Stimulated activated CD4-positive, alpha-beta T cell treated with anti-CD3 and anti-CD28 coated beads, Interleukin-4, amount 100 ng/mL, for 48 hours (primary cell): ENCODE measurements around the gene BRINP1.
"Not testable (repeated sequence)": the region's sequence is repeated elsewhere in the genome, so short reads cannot be mapped to it uniquely, and the experiment has no call there.

Experiments used
- DNase-seq, 2 donors: peaks; one replicate each; pipeline ENCODE4 v3.0.0-alpha.2; 2020; ENCODE audit warnings: low read depth in 2 of 2

BRINP1 gene

DNA sequence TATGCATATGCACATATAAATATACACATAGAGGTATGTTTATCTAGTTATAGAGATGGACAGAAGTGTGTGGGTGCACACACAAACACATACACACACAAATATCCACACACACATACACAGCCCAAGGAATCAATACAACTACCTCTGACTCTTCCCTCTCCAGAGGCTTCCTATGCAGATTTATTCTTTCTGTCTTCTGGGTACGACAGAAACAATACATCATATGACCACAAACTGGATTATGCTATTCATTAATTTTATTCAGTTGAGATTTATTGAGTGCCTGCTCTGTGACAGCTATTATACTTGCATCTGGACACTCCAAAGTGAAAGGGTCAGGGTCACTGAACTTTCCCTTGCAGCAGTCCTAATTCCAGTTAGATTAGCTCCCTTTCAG, 155.8 kb downstream of the BRINP1 start:
- no peak for DNase-seq

DNA sequence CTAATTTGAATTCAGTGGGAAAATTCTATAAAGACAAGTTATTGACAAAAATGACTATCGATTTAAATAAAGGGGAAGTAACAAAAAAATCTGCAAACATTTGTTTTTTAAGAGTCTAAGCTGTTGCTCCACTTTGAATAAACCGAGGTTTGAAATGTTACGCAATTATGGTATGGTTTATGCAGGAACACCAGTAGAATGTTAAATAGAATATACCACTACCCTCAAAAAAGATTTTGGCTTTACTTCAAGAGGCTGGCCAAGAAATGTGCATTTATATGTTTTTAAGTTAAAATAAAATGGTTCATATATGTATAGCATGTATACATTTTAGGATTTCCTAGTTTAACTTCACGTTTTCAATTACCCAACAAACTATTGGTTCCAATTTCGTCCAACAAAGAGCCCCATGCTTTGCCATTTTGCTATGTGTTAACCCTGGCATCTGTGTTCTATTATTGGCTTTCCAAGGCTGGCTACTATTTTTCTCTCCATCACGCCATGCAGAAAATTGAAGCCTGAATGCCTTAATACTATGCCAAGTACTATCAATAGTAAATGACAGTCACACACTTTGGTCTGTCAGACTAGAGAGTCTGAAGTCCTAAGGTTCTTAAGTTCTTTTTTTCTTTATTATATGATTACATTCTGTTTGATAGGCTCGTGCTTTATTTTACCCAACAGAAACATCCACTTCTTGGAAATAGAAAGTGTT, 171.2 kb downstream of the BRINP1 start:
- DNase-seq = no peak

DNA sequence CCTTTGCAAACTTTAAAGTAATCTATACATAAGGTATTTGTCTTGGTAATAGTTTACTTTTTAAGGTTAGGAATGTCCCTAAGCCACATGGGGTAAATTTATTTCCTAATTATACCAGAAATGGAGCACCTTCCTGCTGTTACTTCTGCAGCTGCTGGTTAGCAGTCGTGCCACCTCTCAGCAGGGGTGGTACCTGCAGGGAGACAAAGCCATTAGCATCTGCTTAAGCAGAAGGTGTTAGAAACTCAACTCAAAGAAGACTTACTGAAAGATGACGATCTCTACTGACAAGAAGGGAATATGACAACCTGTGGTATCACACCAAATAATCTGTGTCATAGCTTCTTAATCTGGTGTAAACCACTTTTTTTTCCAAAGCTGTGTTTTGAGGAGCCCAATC, 173.7 kb downstream of the BRINP1 start:
- no peak for DNase-seq

DNA sequence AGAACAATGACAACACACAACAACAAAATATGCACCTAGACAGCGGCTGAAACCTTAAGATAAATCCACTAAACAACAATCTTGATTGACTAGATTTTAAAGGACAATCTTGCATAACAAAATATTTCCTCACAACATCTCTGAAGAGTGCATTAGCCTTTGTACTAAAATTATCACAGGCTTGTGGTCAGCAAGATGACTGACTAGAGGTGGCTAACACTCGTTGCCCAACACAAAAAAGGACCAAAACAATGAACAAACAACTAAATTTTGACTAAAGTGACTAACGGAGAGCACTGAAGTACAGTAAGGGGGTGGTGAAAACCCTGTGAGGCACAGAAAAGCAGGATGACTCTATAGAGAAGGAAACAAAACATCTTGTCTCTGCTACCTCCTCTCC, 183.9 kb downstream of the BRINP1 start:
- DNase-seq = no peak

DNA sequence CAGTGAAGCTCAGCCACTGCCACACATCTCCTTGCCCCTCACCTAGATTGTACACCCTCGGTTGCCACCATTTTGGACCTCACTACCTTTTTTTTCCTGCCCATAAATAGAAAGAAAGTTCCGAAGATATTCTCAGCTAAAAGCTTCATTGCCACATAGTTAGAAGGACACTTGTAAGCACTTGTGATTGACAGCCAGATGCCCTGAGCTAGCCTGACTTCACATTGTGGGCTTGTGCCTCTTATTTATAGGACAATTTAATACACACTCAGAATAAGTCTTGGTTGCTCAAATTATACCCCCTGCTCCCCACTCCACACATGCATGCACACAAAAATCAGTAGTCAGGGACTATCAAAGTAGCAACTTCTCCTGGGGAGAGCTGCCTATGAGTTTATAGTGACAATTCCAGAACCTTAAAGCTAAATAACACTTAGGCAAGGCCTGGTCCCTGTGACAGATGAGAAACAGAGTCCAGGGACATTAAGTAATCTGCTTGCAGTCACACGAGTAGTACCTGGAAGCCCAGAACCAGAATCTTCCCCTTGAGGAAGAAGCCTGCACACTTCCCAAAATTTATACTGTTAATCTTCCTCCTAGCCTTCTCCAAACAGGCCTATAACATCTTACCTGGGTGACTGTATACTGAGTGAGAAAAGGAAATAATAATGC, 184.8 kb downstream of the BRINP1 start:
- DNase-seq = no peak

DNA sequence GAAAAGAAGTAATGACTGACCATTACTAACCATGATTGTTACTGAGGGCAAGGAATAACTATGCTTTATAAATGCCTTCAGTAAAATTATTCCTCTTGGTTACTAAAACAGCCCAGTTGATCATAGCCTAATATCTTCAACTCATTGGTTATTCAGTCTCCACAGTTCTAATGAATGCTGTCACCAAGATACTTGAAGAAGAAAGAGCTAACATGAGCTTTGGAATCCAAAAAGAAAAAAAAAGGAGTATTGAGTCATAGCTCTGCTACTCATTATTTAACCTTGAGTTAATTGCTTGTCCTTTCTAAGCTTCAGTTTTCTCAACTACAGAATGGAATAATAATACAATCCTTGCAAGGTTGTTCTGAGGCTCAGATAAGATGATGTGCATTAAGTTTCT, 187.7 kb downstream of the BRINP1 start:
- no peak for DNase-seq

DNA sequence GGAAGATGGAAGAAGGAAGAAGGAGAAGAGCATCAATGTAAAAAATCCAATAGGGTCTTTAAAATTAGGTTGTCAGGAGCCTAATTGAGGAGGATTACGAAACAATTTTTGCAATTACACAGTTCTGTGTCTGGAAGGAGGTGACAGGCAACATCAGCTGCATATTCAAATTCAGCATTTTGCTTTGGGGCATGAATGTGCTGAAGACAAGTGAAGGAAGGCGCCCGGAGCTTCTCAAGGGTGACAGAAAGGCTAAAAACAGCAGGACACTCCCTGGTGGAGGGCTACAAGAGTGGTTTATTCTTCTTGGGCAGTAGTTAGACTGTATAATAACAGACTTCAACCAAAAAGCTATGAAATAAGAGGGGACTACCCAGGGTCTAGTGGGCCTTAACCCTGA, 188.3 kb downstream of the BRINP1 start:
- no peak for DNase-seq

DNA sequence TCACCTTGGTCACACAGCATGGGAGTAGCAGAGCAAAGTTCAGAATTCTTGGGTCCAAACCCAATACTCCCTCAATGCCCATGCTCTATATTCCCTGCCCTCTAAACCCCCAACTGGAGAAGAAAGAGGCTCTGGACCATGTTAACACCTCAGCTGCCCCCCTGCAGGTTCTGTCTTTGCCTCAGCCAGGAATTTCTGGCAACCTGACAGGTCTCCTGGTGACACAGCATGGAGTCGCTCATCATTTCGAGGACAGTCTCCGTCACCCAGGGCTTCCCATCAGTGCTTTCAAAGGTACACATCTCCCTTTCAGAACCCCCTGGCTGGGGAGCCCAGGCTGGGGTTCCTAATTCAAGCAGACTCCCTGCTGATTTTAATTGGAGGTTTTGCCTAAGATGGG, 189.5 kb downstream of the BRINP1 start:
- DNase-seq = no peak

DNA sequence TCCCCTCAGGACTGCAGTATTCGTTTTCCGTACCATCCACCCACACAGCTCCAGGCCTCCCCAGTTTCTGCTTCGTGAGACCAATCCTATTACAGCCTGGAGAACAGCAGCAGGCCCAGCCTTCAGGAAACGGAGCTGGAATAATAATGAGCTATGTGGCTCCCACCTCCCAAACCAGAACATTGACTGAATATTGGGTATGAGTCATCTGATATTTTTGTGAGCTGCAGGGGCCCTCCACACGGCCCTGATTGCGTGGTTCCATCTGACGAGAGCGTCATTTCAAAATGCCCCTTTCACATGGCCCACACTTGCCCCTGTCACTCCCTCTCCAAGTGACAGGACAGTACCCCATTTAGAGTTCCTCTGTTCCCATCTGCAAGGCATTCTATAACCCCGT, 192.0 kb downstream of the BRINP1 start:
- no peak for DNase-seq

DNA sequence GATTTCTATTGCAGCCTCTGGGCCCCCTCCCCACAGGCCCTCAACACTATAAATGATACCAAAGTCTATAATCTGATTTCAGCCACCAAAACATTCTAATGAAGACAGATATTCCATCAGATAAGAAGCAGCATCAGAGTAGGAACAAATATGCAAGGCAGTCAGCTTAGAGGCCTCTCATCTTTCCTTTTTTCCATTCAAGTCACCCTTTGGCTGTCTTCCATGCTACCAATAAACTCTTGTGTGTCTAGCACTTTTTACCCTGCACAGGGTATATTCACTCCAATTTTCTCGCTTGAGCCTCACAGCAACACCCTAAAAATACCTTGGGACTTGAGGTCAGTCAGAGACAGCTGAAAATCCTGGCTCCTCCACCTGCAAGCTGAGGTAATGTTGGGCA, 193.7 kb downstream of the BRINP1 start:
- DNase-seq = no peak

DNA sequence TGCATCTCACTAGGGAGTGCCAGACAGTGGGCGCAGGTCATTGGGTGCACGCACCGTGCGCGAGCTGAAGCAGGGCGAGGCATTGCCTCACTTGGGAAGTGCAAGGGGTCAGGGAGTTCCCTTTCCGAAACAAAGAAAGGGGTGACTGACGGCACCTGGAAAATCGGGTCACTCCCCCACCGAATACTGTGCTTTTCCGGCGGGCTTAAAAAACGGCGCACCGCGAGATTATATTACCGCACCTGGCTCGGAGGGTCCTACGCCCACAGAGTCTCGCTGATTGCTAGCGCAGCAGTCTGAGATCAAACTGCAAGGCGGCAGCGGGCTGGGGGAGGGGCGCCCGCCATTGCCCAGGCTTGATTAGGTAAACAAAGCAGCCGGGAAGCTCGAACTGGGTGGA, 200.0 kb downstream of the BRINP1 start:
- DNase-seq = not testable (repeated sequence)

DNA sequence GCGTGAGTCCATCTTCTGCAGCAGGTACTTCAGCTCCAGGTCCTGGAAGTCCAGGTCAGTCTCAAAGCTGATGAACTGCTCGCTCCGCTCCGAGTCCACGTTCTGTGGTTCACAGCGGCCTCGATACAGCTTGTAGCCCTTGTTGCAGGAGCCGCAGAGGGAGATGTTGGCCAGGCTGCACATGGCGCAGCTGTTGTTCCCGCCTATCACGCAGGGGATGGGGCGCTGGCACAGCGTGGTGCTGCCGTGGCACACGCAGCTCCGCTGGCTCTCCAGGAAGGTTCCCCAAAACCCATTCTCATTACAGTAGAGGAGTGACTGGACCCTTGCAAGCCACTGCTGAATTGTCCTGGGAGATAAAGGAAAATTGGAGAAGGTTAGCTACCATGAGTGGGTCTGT, 201.4 kb downstream of the BRINP1 start:
- DNase-seq = no peak

DNA sequence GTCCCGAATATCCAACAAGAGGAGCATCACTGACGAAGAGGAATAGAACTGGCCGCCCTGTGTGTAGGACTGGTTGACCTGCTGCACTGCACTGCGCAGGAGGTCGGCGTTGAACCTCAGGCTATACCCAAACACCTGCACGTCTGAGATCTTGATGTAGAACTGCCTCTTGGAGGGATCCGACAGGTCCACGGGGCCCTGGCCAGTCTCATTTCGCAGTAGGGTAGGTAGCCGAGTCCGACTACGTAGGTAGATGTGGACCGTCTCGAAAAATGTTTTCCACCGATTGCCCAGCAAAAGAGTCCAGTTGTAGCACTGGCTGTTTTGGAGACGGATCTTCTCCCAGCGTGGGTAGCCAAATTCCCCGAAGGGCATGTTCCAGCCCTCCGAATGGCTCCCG, 202.0 kb downstream of the BRINP1 start:
- no peak for DNase-seq

DNA sequence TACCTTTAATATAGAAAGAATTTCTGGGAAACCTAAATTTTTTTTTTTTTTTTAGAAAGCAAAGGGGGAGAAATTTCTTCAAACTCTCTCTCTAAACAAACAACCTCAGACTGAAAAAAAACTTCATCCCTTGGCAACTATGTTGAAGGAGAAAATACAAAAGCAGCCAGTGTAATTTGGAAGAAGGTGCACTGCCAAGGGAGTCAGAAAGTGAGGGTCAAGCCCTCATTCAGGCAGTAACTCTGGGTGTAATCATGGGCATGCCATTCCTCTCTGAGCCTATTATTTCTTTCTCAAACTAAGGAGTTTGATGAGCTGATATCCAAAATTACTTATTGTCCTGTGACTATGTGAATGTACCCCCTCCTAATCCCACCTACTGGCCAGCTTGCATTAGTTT, 203.1 kb downstream of the BRINP1 start:
- DNase-seq = no peak

DNA sequence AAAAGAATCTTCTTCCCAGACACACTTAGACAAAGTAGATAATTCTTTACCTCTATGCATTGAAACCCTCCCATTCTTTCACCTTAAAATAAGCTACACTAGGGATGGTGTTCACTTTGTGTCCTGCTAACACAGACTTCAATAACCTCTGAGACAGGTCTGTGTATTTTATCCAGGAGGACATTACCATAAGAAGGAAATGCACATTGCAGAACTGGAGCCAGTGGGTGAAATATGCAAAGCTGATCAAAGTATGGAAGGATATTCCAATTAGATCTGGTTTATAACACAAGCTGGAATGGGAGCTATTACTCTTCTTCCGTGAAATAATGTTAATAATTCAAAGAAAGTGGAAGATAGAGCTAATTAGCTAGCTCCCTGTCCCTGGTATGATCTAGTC, 204.1 kb downstream of the BRINP1 start:
- DNase-seq = no peak

DNA sequence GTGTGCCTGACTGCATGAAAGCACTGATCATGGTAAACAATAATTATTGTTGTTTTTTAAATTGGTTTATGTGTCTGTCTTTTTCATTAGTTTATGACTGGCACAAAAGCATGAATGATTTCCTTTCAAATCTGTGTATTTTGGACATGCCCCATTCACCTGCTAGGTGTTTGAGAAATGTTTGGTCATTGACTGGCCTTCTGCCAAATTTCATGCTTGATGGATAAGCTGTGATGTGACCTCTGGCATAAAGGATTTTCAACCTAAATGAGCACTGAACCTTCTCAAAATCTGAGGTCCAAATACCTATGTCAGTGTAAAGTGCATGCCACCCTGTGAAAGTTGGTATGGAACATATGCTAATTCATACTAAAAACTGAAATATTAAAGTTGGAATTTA, 204.5 kb downstream of the BRINP1 start:
- no peak for DNase-seq

DNA sequence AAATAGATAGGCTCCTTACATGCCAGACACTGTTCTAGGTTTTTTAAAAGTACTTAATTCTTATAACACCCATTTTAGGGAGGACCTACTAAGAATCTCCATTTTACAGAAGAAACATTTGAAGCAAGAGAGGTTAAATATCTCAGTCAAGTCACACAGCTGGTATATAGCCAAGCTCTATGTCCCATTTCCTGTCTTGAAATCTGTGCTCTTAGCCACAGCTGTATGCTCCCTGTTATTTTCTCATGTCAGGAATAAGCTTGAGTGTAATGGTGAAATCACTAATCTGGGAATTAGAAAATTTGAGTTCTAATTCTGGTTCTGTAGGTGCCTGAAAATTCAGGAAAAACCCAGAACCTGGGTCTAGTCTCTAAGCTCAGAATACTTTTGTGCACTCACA, 208.7 kb downstream of the BRINP1 start:
- no peak for DNase-seq

DNA sequence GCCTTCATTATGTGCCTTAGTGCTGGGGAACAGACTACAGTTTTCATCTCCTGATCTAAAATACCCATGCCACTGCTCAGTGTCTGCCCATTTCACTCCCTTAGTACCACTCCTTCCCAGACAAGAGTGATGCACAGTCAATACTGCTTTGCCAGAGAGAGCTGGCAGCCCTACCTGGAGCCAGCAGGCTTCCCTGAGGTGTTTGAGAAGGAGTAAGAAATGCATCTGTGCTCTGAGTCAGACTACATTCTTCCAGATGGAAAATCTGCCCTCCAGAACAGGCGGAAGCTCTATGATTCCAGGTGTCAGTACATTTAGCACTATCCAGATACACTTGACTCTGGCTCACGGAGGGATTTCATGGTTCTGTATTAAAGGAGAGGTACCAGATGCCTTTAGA, 209.8 kb downstream of the BRINP1 start:
- DNase-seq = no peak

DNA sequence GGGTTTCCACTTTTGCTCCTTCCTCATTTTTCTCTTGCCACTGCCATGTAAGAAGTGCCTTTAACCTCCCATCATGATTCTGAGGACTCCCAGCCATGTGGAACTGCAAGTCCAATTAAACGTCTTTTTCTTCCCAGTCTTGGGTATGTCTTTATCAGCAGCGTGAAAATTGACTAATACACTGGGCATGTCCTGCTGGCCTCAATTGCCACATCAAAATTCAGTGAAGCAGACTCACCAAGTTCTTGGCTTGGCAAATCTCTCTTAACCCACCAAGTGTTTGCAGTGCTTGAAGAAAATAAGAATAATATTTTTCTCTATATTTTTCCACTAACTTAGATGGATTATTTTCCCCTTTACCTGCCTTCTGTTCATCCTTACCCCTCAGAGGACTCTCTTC, 212.0 kb downstream of the BRINP1 start:
- no peak for DNase-seq

DNA sequence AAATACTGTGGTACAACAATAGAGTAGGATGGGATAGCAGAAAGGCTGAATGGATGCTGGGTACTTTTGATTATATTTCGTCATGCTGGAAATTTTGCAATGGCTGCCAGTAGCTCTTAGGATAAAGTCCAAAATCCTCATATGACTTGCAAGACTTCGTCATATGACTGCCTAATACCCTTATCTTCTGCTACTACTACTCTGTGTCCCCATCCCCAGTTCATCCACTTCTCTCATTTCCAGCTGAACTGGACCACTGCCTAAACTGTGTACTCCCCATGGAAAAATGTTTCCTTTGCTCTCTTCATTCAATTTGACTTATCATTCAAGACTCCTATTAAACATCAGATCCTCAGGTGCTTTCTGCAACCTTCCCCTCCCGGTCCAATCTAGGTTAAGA, 212.9 kb downstream of the BRINP1 start:
- DNase-seq = no peak

DNA sequence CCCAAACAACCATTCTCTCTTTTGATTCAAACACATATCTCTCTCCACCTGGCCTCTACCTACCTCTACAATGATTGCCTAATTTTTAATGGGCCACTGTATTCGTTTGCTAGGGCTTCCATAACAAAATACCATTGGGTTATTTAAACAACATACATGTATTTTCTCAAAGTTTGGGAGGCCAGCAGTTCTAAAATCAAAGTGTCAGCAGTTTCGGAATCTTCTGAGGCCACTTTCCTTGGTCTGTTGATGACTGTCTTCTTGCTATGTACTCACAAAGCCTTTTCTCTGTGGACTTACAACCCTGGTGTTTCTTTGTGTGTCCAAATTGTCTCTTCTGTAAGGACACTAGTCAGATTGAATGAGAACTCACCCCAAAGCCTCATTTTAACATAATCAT, 214.7 kb downstream of the BRINP1 start:
- no peak for DNase-seq

DNA sequence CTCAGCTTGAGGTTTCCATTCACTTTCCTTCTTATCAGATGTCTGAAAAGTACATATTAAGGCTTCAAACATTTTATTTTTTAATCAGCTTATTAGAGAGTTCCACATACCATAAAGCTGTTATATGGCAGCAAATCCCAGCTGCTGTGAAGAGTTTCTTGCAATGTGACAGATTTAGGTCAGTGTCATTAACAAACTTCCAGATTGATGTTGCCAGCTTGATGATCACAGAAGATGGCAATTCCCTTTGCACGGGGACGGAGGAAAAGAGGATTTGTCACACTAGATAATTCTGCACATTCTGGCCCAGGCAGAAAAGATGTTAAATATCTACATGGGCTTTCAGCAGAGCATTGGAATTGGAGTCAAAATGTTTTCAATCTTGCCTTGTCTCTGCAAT, 215.8 kb downstream of the BRINP1 start:
- DNase-seq = no peak

DNA sequence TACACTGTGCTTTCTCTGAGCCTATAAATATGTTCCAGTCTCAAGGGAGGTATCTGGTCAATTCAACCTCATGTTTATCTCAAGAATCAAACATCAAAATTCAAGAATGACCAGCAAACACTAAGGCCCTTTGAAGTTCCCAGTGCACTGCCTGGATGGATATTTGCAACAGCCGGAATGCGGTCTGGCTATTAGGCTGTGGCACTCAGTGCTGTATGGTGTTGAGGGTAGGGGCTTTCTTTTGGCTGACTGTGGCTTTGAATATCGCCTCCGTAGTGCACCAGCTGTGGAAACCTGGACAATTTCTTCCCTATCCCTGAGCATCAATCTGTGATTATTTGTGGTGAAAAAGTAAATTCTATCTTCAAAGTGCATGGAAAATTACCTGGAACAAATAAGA, 220.4 kb downstream of the BRINP1 start:
- DNase-seq = no peak

DNA sequence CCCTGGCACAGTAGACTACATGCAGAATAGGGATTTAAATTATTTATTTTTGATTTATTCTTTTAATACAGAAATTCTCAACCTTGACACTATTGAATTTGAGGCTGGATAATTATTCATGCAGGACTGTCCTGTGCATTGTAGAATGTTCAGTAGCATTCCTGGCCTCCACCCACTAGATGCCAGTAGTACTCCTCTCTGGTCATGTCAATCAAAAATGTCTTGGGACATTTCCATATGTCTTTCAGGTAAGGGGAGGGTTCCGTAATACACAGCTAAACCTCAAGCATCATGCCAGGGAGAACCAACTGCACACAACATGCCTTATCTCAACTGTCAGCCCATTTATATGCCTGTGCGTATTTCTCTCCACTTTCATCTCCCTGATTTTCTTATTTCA, 231.8 kb downstream of the BRINP1 start:
- no peak for DNase-seq
